Stimulated activated naive CD4-positive, alpha-beta T cell (primary cell): ENCODE data around the gene KCNIP4.

Experiments
- DNase-seq, 6 experiments: peaks; one replicate each; lab custom pipeline; 2025; lab: John Stamatoyannopoulos, UW

The KCNIP4 gene

GRCh38 chr4:21045119-21045518, 903.5 kb downstream of the KCNIP4 start:
- no peak for DNase-seq

GRCh38 chr4:21041708-21042107, 906.9 kb downstream of the KCNIP4 start:
- no peak for DNase-seq

- no peak for DNase-seq
Observed at GRCh38 chr4:21034728-21035127, 913.8 kb downstream of the KCNIP4 start.

GRCh38 chr4:21032089-21032645, 916.4 kb downstream of the KCNIP4 start:
- DNase-seq: no peak

GRCh38 chr4:21018817-21019216, 929.8 kb downstream of the KCNIP4 start:
- no peak for DNase-seq

- DNase-seq: no peak
Observed at GRCh38 chr4:21013501-21013900, 935.1 kb downstream of the KCNIP4 start.

- DNase-seq: no peak
Observed at GRCh38 chr4:21012851-21013331, 935.7 kb downstream of the KCNIP4 start.

GRCh38 chr4:21011106-21011505, 937.5 kb downstream of the KCNIP4 start:
- no peak for DNase-seq

GRCh38 chr4:21009956-21010355, 938.6 kb downstream of the KCNIP4 start:
- no peak for DNase-seq

GRCh38 chr4:21005647-21006046, 942.9 kb downstream of the KCNIP4 start:
- DNase-seq: no peak

GRCh38 chr4:21002976-21003375, 945.6 kb downstream of the KCNIP4 start:
- DNase-seq: no peak

- DNase-seq: no peak
Observed at GRCh38 chr4:21002286-21002685, 946.3 kb downstream of the KCNIP4 start.

GRCh38 chr4:21001490-21001889, 947.1 kb downstream of the KCNIP4 start:
- DNase-seq: no peak

- DNase-seq: no peak
Observed at GRCh38 chr4:20997886-20998285, 950.7 kb downstream of the KCNIP4 start.

- DNase-seq: no peak
Observed at GRCh38 chr4:20995610-20996009, 953.0 kb downstream of the KCNIP4 start.

GRCh38 chr4:20995015-20995414, 953.6 kb downstream of the KCNIP4 start:
- DNase-seq: no peak

- DNase-seq: no peak
Observed at GRCh38 chr4:20992002-20992401, 956.6 kb downstream of the KCNIP4 start.

GRCh38 chr4:20987191-20987590, 961.4 kb downstream of the KCNIP4 start:
- no peak for DNase-seq

- DNase-seq: no peak
Observed at GRCh38 chr4:20984576-20984836, 964.1 kb downstream of the KCNIP4 start.

GRCh38 chr4:20983763-20984575, 964.6 kb downstream of the KCNIP4 start:
- DNase-seq: no peak

- DNase-seq: no peak
Observed at GRCh38 chr4:20982544-20982943, 966.0 kb downstream of the KCNIP4 start.

- no peak for DNase-seq
Observed at GRCh38 chr4:20960291-20960690, 988.3 kb downstream of the KCNIP4 start.

GRCh38 chr4:20954541-20954940, 994.0 kb downstream of the KCNIP4 start:
- no peak for DNase-seq

- no peak for DNase-seq
Observed at GRCh38 chr4:20944961-20945360, 1003.6 kb downstream of the KCNIP4 start.
